ENCODE data around the gene CC2D1A. TPM values are rescaled to one million over a fixed set of nuclear protein-coding genes. Genes with fewer than 3 reads are reported as not detected.

Gene CC2D1A
- total and polyA plus RNA-seq, 10 donors = 13.0 to 40.1 (median 27.5) TPM

- WGBS, 5 donors = 47 to 67% (median 51%) methylated on average over 5 of the region's 5 CpGs
- peak overlapping the region in 5 of 8 donors; percentile 11 to 66 (median 34) for H3K4me3 ChIP-seq
- intact Hi-C loops (cut with DNase I; ENCODE audit: low total_unique reads) = no loop called here
- H3K9me3 ChIP-seq = no peaks in the 10 kb centered on the region
- peaks cover 0 to 21% (median 10%) of the 10 kb centered on the region in 6 donors for H3K4me1 ChIP-seq
- H3K36me3 ChIP-seq = no peaks in the 10 kb centered on the region
- DNase-seq = no peak
- no peak for TF ChIP-seq POLR2A (IDR thresholded peaks at IDR 0.05)
- no peak for TF ChIP-seq CTCF (IDR thresholded peaks at IDR 0.05 in 8 of 11, conservative IDR thresholded peaks at IDR 0.05 in 3 of 11)
- no peak for TF ChIP-seq POLR2AphosphoS5 (IDR thresholded peaks at IDR 0.05)
- peaks cover 0 to 46% (median 5%) of the 10 kb centered on the region in 7 donors for H3K27me3 ChIP-seq (replicated peaks in 1 of 7)
- H3K27ac ChIP-seq = no peak overlapping the region
Observed at GRCh38 chr19:13872339-13872694, 33.7 kb upstream of the CC2D1A start.

GRCh38 chr19:13872695-13873389 lies 33.2 kb upstream of the CC2D1A start:
- whole genome bisulfite sequencing, 5 donors = 1 to 6% (median 3%) methylated on average over 29 to 45 of the region's 45 CpGs
- H3K27me3 ChIP-seq (replicated peaks in 1 of 7) = peaks cover 0 to 41% (median 5%) of the 10 kb centered on the region in 7 donors
- peaks cover 0 to 21% (median 10%) of the 10 kb centered on the region in 6 donors for H3K4me1 ChIP-seq
- no peaks in the 10 kb centered on the region for H3K9me3 ChIP-seq
- intact Hi-C loops (cut with DNase I; ENCODE audit: low total_unique reads) = no loop called here
- no peak for DNase-seq
- H3K36me3 ChIP-seq = no peaks in the 10 kb centered on the region
- H3K27ac ChIP-seq = no peak overlapping the region
- H3K4me3 ChIP-seq = peak overlapping the region in 7 of 8 donors; percentile 11 to 66 (median 30)
- TF ChIP-seq CTCF (IDR thresholded peaks at IDR 0.05 in 8 of 11, conservative IDR thresholded peaks at IDR 0.05 in 3 of 11) = peak in 2 of 11 experiments; percentile 15 to 17
- no peak for TF ChIP-seq POLR2AphosphoS5 (IDR thresholded peaks at IDR 0.05)

GRCh38 chr19:13873834-13874515 lies 32.0 kb upstream of the CC2D1A start:
- peaks cover 0 to 21% (median 10%) of the 10 kb centered on the region in 6 donors for H3K4me1 ChIP-seq
- TF ChIP-seq CTCF (IDR thresholded peaks at IDR 0.05 in 8 of 11, conservative IDR thresholded peaks at IDR 0.05 in 3 of 11) (no peak), POLR2AphosphoS5 (IDR thresholded peaks at IDR 0.05) (no peak), POLR2A (IDR thresholded peaks at IDR 0.05) (no peak)
- peaks cover 0 to 34% (median 5%) of the 10 kb centered on the region in 7 donors for H3K27me3 ChIP-seq (replicated peaks in 1 of 7)
- intact Hi-C loops (cut with DNase I; ENCODE audit: low total_unique reads) = no loop called here
- WGBS, 5 donors = 58 to 72% (median 71%) methylated on average over 22 to 35 of the region's 35 CpGs
- no peaks in the 10 kb centered on the region for H3K36me3 ChIP-seq
- H3K27ac ChIP-seq = no peak overlapping the region
- H3K9me3 ChIP-seq = no peaks in the 10 kb centered on the region
- DNase-seq = no peak
- peak overlapping the region in 1 of 8 donors; percentile 66 for H3K4me3 ChIP-seq

- intact Hi-C loops (cut with DNase I; ENCODE audit: low total_unique reads) = no loop called here
- no peak overlapping the region for H3K4me3 ChIP-seq
- 82 to 95% (median 93%) methylated on average over 3 to 5 of the region's 5 CpGs for WGBS, 5 donors
- H3K36me3 ChIP-seq = no peaks in the 10 kb centered on the region
- no peak overlapping the region for H3K27ac ChIP-seq
- TF ChIP-seq CTCF (IDR thresholded peaks at IDR 0.05 in 8 of 11, conservative IDR thresholded peaks at IDR 0.05 in 3 of 11) (no peak), POLR2A (IDR thresholded peaks at IDR 0.05) (no peak), POLR2AphosphoS5 (IDR thresholded peaks at IDR 0.05) (no peak)
- no peak for DNase-seq
- peaks cover 12 to 39% (median 24%) of the 10 kb centered on the region in 6 donors for H3K4me1 ChIP-seq
- H3K27me3 ChIP-seq (replicated peaks in 1 of 7) = peaks cover 0 to 29% (median 5%) of the 10 kb centered on the region in 7 donors
- no peaks in the 10 kb centered on the region for H3K9me3 ChIP-seq
Observed at GRCh38 chr19:13875824-13876223, 30.2 kb upstream of the CC2D1A start.

Measured in spleen (tissue), 11 donors.